ENCODE data around the gene COL18A1.

Gene COL18A1

GRCh38 chr21:45534636-45535331, 129.8 kb downstream of the COL18A1 start:
- no peak for DNase-seq (ENCODE audit: extremely low spot score)
- POLR2A ChIA-PET, result no interaction called here
- TF ChIP-seq, protein P1, sequence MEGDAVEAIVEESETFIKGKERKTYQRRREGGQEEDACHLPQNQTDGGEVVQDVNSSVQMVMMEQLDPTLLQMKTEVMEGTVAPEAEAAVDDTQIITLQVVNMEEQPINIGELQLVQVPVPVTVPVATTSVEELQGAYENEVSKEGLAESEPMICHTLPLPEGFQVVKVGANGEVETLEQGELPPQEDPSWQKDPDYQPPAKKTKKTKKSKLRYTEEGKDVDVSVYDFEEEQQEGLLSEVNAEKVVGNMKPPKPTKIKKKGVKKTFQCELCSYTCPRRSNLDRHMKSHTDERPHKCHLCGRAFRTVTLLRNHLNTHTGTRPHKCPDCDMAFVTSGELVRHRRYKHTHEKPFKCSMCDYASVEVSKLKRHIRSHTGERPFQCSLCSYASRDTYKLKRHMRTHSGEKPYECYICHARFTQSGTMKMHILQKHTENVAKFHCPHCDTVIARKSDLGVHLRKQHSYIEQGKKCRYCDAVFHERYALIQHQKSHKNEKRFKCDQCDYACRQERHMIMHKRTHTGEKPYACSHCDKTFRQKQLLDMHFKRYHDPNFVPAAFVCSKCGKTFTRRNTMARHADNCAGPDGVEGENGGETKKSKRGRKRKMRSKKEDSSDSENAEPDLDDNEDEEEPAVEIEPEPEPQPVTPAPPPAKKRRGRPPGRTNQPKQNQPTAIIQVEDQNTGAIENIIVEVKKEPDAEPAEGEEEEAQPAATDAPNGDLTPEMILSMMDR (IDR thresholded peaks at IDR 0.05; ENCODE audit: control extremely low read depth, extremely low read depth, low read depth, missing control alignments), result no peak
- CTCF ChIA-PET, result no interaction called here

DNA sequence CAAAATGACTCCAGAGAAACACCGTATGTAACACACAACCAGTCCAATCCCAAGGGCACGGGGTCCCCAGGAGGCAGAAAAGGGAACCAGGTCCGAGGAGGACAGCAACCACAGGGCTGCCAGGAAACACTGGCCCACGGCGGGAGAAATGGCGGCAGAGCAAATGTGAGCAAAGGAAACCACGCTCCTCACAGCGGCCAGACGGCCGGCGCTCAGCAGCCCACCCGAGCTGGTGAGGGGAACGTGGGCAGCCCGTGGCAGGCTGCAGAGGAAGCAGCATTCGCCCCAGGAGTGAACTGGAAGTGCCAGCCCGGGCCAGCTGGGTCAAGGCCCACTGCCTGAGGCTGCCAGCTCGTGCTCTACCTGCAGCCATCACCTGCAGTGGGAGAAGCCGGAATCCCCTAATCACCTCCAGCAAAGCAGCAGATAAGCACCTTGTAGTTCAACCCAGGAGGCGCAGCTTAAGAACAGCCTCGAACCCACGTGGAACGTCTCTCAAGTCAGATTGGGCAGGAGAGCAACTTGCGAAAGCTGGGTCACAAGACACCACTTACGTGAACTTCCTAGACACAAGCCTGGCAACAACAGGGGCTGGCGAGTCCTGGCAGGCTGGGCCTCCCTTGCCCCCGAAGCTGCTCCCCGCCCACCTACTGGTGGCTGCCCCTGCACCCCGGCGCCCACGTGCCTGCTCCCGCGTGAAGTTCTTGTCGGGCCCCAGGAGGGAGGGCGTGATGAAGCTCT, 130.5 kb downstream of the COL18A1 start:
- CTCF ChIA-PET, result no interaction called here
- no peak for DNase-seq (ENCODE audit: extremely low spot score)

DNA sequence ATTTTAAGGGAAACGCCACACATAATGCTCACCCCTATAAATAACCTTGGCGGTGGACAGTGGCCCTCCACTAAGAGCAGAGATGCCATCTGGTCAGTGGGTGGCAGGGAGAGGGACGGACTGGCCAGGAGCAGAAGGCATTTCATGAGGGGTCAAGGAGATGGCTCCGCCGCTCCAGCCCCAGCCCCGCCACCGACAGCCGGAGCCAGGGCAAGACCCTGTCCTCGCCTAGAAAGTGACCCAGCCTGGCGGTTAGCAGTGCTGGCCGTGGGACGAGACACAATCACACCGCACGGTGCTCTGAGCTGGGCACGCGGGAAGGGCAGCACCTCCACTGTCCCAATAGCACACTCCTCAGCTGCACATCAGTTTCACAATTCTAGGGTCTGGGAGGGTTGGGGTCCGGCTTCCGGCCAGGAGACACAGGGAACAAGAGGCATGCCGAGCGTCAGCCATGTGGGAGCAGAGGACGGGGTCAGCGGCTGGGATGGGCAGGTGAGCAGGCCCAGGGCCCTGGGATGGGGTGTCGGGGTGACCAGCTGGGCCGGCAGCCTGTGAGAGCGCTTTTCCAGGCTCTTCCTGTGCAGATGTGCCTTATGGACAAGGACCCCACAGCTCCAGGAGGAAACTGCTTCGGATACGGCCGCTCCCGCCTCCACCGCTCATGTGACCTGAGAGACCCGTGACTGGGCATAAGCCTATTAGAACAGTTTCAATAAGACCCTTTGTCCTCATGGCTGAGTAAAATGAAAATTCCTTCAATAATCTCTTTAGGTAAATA, 131.5 kb downstream of the COL18A1 start:
- DNase-seq (ENCODE audit: extremely low spot score), result no peak
- TF ChIP-seq, protein P1 (IDR thresholded peaks at IDR 0.05; ENCODE audit: control extremely low read depth, extremely low read depth, low read depth, missing control alignments), result no peak
- POLR2A ChIA-PET, result no interaction called here
- CTCF ChIA-PET, result no interaction called here

More for the DNA sequence above, 130.5 kb downstream of the COL18A1 start:
- TF ChIP-seq, protein P1 (IDR thresholded peaks at IDR 0.05; ENCODE audit: control extremely low read depth, extremely low read depth, low read depth, missing control alignments), result no peak
- POLR2A ChIA-PET, result no interaction called here

GRCh38 chr21:45537111-45537745, 132.3 kb downstream of the COL18A1 start:
- POLR2A ChIA-PET, result no interaction called here
- no peak for DNase-seq (ENCODE audit: extremely low spot score)
- TF ChIP-seq, protein P1 (IDR thresholded peaks at IDR 0.05; ENCODE audit: control extremely low read depth, extremely low read depth, low read depth, missing control alignments), result no peak
- CTCF ChIA-PET, result no interaction called here

DNA sequence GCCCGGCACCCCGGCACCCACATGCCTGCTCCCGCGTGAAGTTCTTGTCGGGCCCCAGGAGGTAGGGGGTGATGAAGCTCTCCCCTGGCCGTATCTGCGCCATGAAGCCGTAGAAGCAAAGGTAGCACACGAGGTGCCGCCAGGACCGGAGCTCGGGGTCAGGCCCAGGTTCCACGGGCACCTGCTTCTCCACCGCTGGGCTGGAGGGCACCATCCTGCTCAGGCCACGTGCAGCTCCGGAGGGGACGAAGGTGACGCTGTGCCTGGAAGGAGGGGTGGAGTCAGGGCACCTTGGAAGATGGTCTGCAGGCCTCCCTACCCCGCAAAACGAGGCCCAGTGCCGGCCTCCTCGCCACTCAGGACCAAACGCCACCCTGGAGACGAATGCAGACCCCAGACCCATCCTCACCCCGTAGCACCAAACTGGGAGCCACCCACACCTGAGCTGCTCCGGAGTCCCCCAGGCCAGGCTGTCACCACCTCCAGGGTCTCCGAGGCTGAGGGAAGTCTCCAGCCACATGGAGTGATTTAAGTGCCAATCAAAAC, 132.9 kb downstream of the COL18A1 start:
- DNase-seq (ENCODE audit: extremely low spot score), result no peak
- POLR2A ChIA-PET, result no interaction called here
- CTCF ChIA-PET, result no interaction called here
- TF ChIP-seq, protein P1 (IDR thresholded peaks at IDR 0.05; ENCODE audit: control extremely low read depth, extremely low read depth, low read depth, missing control alignments), result no peak

All from GM10248 (cell line).